ENCODE measurements around the gene BTBD1.
"Not testable (repeated sequence)": the region's sequence is repeated elsewhere in the genome, so short reads cannot be mapped to it uniquely, and the experiment has no call there.

Gene BTBD1

DNA sequence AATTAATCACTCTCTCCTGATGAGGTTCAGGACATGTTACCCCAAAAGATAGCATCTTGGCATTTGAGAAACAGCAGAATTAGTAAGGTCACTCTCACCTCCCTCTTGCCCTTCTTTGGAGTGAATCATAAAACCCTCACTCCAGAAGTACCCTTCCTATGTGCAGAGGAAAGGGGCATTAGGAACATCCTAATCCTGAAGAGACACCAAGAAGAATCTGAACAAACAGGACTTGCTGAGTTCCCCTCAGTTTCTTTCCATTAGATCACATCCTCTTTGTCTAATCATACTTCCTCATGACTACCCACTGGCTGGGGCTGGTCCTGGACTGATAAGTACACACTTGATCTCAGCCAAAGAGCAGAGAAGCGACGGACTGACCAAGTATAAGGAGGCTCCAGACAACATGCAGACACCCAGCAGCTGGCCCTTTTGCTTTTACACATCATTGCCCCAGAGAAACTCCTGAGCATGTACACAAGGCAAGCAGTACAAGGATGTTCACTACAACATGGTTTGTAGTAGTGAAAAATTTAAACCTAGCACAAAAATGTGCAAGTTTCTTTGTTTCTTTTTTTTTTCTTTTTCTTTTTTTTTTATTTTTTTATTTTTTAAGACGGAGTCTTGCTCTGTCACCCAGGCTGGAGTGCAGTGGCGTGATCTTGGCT lies 25.4 kb upstream of the BTBD1 start:
- peak; percentile 84 for DNase-seq

DNA sequence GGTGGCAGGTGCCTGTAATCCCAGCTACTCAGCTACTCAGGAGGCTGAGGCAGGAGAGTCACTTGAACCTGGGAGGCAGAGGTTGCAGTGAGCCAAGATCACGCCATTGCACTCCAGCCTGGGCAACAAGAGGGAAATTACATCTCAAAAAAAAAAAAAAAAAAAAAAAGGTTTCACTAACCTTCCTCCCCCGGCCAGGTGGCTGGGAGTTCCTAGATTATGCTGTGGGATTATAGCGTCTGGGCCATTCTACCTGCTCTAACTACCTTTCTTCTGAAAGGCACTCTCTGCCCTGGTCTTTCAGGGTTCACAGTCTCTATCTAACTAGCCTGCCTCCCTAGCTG lies 24.9 kb upstream of the BTBD1 start:
- peak; percentile 25 for DNase-seq

- DNase-seq = no peak
Measured at GRCh38 chr15:83090465-83090864, 23.4 kb upstream of the BTBD1 start.

DNA sequence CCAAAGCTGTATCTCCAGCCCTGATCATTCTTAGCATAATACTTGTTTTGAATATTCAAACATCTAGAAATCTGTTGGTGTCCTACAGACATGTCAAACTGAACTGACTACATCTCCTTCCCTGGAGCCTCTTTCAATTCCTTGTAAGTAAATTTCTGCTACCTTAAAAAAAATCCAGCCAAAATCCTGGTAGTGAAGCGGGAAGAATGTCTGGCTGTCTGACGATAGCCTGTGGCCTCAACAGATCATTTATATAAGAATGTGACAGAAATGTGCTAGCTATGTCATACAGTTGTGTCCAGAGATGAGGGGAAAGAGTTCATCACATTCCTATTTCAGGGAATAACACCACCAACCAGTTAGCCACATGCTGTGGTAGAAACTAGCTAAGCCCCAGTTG lies 21.8 kb upstream of the BTBD1 start:
- DNase-seq = no peak

DNA sequence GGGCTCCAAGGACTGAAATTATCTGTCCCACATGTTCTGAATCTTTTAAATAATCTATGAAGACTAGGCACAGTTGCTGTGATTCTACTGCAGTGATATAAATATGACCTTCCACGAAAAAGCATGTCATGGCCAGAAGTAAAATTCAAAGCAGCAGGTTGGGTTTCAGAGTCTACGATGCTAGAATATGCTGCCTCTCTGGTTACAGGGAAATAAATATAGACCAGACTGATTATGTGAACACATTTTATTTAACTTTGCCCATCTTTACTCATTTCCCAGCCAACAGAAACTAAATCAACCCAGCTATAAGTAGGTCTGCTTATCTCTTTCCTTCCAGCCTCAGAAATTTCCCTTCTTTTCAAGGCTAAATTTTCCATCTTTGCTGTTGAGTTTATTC lies 20.5 kb upstream of the BTBD1 start:
- DNase-seq = no peak

DNA sequence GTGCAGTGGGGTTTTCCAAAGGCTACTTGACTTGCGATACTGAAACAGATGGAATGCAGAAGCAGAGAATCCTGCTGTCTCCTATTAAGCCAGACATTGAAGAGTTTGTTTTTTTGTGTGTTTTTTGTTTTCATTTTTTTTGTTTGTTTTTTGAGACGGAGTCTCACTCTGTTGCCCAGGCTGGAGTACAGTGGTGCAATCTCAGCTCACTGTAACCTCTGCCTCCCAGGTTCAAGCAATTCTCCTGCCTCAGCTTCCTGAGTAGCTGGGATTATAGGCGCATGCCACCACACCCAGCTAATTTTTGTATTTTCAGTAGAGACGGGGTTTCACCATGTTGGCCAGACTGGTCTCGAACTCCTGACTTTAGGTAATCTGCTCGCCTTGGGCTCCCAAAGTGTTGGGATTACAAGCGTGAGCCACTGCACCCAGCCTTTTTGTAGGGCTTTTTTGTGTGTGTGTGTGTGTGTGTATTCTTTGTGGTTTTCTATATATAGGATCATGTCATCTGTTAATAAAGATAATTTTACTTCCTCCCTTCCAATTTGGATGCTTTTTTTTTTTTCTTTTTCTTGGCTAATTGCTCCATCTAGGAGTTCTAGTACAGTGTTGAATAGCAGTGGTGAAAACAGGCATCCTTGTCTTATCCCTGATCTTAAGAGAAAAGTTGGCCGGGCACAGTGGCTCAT lies 19.0 kb upstream of the BTBD1 start:
- DNase-seq = not testable (repeated sequence)

- DNase-seq = not testable (repeated sequence)
Measured at GRCh38 chr15:83085461-83085860, 18.4 kb upstream of the BTBD1 start.

- no peak for DNase-seq
Measured at GRCh38 chr15:83082730-83083386, 15.8 kb upstream of the BTBD1 start.

- no peak for DNase-seq
Measured at GRCh38 chr15:83081256-83082014, 14.4 kb upstream of the BTBD1 start.

DNA sequence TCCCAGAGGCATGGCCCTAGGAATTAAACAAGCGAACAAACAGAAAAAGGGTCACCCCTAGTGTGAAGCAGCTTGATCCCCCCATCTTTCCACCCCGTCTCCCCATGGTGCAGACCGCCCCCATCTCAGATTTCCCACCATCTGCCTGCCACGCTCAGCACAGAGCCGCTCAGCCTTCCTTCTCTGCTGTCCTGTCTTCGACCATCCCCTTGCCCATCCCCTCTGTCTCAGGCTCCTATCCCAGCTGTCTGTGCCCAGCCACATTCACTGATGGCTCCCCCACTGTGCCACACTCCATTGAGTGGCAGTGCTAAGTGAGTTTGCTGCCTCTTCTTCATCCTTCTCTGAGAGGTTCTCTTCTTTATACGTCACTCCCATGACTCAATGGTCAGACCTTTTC lies 11.7 kb upstream of the BTBD1 start:
- no peak for DNase-seq

DNA sequence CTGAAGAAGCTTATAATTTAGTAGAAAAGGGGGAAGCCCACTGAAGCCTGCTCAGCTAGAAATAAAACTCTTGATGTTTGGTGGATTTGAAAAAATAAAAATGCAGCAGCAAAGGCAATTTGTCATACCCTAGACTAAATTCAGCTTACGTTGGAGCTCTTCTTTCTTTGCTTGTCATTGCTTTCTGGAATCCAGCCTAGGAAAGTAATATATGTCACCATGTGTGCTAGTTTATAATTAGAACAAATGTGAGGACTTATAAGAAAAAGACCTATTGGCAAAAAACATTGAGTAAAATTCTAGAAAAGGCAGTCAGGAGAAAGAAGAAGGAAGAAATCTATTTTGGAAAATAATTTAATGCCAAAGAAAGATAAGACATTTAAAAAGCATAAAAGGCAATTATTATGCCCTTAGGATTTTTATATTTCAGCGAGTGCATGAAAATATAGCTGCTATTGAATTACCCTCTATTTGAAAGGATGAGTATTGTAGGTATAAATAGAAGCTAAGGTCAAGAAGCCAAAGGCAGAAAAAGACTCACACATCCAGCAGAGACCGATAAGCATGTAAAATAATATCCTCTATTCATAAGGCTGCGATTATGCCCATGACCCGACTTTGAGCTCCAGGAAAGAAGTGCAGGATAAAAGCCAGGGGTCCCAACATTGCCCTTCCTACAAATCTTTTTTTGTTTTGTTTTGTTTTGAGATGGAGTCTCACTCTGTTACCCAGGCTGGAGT lies 10.6 kb upstream of the BTBD1 start:
- no peak for DNase-seq

- DNase-seq = peak; percentile 41
Measured at GRCh38 chr15:83069211-83069642, 2.2 kb upstream of the BTBD1 start.

GRCh38 chr15:83068054-83068453 lies 1.0 kb upstream of the BTBD1 start:
- no peak for DNase-seq

GRCh38 chr15:83067638-83067962 lies 548 bp upstream of the BTBD1 start:
- no peak for DNase-seq

DNA sequence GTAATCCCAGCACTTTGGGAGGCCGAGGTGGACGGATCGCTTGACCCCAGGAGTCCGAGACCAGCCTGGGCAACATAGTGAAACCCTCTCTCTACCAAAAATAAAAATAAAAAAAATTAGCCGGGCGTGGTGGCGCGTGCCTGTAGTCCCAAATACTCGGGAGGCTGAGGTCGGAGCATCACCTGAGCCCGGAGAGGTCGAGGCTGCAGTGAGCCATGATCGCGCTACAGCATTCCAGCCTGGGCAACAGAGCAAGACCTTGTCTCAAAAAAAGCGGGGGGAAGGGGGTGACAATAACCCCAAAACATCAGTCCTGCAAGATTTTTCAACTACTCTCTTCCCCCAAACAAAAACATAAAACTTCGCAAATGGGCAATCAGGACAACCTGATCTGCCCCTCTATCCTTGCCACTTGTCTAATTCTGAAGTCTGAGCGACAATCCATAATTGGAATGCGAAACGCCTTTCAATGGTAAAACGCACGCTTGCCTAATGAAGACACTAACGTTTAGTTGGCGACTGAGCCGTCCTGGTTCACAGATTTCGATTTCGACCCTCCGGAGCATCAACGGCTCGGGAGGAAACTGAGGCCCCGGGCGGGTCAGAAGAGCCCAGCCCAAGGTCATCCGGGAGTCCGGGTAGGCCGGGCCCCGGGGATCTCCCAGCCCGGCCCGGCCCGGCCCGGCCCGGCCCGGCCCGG lies 868 bp downstream of the BTBD1 start:
- DNase-seq = peak; percentile 51

DNA sequence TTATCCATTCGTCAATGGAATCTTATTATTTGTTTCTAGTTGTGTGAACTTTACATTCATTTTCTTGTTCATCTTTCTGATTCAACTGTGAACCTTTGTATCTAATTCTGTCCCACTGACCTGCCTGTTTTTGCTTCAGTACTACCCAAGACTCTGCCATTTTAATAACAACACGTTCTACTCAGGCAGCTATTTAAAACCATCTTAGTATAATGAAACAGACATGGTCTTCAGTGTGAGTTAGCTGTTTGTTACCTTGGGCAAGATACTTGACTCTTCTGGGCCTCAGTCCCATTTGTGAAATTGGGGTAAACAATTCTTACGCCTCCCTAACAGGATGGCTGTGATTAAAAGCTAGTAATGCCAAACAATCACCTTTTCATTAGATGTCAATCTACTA lies 1.6 kb downstream of the BTBD1 start:
- DNase-seq = no peak

GRCh38 chr15:83064859-83065258 lies 2.2 kb downstream of the BTBD1 start:
- peak; percentile 70 for DNase-seq

GRCh38 chr15:83063551-83063950 lies 3.5 kb downstream of the BTBD1 start:
- DNase-seq = no peak

DNA sequence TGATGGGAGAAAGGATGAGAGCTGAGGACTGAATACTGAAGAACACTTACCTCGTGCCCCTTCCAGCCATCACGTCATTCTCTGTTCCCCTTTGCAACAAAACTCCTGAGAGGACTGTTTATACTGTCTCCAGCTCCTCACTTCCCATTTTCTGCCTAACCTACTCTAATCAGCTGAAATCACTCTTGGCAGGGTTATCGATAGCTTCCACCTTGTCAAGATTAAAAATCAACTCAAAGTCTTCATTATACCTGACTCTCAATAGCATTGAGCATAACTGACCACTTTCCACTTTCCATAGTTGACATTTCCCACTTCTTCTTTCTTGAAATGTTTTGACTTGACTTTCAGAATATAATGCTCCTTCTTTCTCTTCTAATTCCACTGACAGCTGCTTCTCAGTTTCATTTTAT lies 4.3 kb downstream of the BTBD1 start:
- no peak for DNase-seq

GRCh38 chr15:83061680-83062079 lies 5.4 kb downstream of the BTBD1 start:
- no peak for DNase-seq

GRCh38 chr15:83057696-83058376 lies 9.2 kb downstream of the BTBD1 start:
- DNase-seq = no peak

DNA sequence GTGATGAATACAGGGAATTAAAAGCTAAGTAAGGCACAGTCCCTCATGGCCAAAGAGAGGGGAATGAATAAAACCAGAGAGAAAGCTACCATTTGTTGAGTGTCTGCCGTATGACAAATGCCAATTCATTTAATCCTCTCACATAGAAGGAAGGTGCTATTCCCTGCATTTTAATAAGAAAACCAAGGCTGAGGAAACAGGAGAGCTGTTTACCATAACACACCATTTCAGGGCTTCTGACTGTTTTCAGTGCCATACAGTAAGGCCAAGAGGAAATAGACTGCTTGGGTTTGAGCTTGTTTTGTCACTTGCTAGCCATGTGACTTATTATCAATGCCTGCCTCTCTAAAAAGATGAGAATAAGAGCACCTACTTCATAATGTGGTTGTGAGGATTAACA lies 10.1 kb downstream of the BTBD1 start:
- DNase-seq = no peak
